Gastroesophageal sphincter (tissue), 3 donors: ENCODE results near the gene FBXW2.

ENCODE experiments used
- EP300 ChIP-seq: sonication (generic); formaldehyde crosslinking; IDR thresholded peaks from one replicate; pipeline ENCODE4 v1.6.1; 2017; ENCODE audit warnings: antibody characterized with exemption, mild to moderate bottlenecking
- POLR2A ChIP-seq, 2 donors: fragments of 450-650 bp; IDR thresholded peaks; one replicate each; pipeline ENCODE4 v1.6.1; 2017; ENCODE audit warnings: antibody characterized with exemption in 2 of 2, mild to moderate bottlenecking in 2 of 2, moderate library complexity in 1 of 2
- TF ChIP-seq, protein P1 (sequence below), 4 experiments: fragments of 200-600 bp in 2 of 4; fragments of 450-650 bp in 2 of 4; sonication (generic) in 1 of 4; IDR thresholded peaks; one replicate each; pipeline ENCODE4 v1.5.1; 2017 to 2019; ENCODE audit warnings: antibody characterized with exemption in 4 of 4, mild to moderate bottlenecking in 2 of 4, moderate library complexity in 2 of 4

DNA sequence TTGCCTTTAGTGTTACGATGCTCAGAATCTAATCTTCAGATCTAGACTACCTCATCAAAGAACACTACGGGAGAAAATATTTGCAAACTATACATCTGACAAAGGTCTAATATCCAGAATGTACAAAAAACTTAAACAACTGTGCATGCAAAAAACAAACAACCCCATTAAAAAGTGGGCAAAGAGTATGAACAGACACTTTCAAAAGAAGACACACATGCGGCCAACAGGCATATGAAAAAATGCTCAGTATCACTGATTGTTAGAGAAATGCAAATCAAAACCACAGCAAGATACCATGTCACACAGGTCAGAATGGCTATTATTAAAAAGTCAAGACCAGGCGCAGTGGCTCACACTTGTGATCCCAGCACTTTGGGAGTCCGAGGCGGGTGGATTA, 47.9 kb downstream of the FBXW2 start:
- TF ChIP-seq, protein P1, sequence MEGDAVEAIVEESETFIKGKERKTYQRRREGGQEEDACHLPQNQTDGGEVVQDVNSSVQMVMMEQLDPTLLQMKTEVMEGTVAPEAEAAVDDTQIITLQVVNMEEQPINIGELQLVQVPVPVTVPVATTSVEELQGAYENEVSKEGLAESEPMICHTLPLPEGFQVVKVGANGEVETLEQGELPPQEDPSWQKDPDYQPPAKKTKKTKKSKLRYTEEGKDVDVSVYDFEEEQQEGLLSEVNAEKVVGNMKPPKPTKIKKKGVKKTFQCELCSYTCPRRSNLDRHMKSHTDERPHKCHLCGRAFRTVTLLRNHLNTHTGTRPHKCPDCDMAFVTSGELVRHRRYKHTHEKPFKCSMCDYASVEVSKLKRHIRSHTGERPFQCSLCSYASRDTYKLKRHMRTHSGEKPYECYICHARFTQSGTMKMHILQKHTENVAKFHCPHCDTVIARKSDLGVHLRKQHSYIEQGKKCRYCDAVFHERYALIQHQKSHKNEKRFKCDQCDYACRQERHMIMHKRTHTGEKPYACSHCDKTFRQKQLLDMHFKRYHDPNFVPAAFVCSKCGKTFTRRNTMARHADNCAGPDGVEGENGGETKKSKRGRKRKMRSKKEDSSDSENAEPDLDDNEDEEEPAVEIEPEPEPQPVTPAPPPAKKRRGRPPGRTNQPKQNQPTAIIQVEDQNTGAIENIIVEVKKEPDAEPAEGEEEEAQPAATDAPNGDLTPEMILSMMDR (IDR thresholded peaks at IDR 0.05) = no peak
- TF ChIP-seq POLR2A (IDR thresholded peaks at IDR 0.05) (no peak), EP300 (no peak)
